Pancreas (tissue), 10 donors: ENCODE data around the gene ANAPC7. TPM values are rescaled to one million over a fixed set of nuclear protein-coding genes. Genes with fewer than 3 reads are reported as not detected.
"Not testable (repeated sequence)": the region's sequence is repeated elsewhere in the genome, so short reads cannot be mapped to it uniquely, and the experiment has no call there.

Source experiments
- ATAC-seq, 4 donors: fragments of 200-7000 bp; cut with Tn5 transposase; one replicate each; pipeline versions ENCODE4 v1.8.0 to v1.9.1; 2020; ENCODE audit warnings: mild to moderate bottlenecking in 4 of 4, moderate library complexity in 4 of 4
- DNase-seq, 6 donors: peaks; one replicate each; pipeline ENCODE4 v3.0.0-alpha.2; 2020
- FAIRE-seq: peaks from 2 replicates; lab custom pipeline; 2012; peaks lifted over from hg19 to GRCh38; lab: Jason Lieb, UNC
- H3K27ac ChIP-seq, 4 donors: fragments of 200-600 bp; sonication (generic); 1 replicate in 3 of 4; 2 replicates in 1 of 4; pipeline versions ENCODE4 v1.5.0 to v1.8.0; 2020
- H3K27me3 ChIP-seq, 4 donors: fragments of 200-600 bp; one replicate each; pipeline ENCODE4 v1.8.0; 2021
- H3K36me3 ChIP-seq, 3 donors: fragments of 200-600 bp; sonication (generic) in 1 of 3; one replicate each; pipeline versions ENCODE4 v1.5.0 to v1.8.0; 2020 to 2021
- H3K4me1 ChIP-seq, 3 donors: fragments of 200-600 bp; one replicate each; pipeline ENCODE4 v1.8.0; 2021
- H3K4me3 ChIP-seq, 4 donors: fragments of 200-600 bp; sonication (generic) in 2 of 4; one replicate each; pipeline versions ENCODE4 v1.5.0 to v1.8.0; 2020 to 2021
- H3K9me3 ChIP-seq, 4 donors: fragments of 200-600 bp; one replicate each; pipeline ENCODE4 v1.8.0; 2021
- CTCF ChIP-seq, 4 donors: fragments of 200-600 bp; sonication (generic) in 3 of 4; IDR thresholded peaks; one replicate each; pipeline versions ENCODE4 v1.5.0 to v1.8.0; 2021; ENCODE audit warnings: antibody characterized with exemption in 4 of 4
- WGBS, 2 donors: extraction: QIAGEN DNeasy Blood & Tissue Kit; methylation state at CpG; one replicate each; pipeline ENCODE4 v1.1.7; 2013; 5-methylcytosine and 5-hydroxymethylcytosine counted together
- intact Hi-C, 3 donors: fragments of 100-400 bp; cut with DNase I; formaldehyde crosslinking; loops; one replicate each; pipeline versions ENCODE4 v1.11.1 to v1.14.2; 2022
- polyA plus RNA-seq, 2 donors: library from polyadenylated mRNA; stranded (reverse); fragments of 200-250 nt; gene quantifications; one replicate each; pipeline ENCODE4 v1.2.3, GENCODE V29; 2013
- total RNA-seq, 6 donors: library from RNA; stranded (reverse); fragmentation: NEBNext Ultra II Directional in 4 of 6; extraction: Animal tissue kit (Norgen Biotek cat#: 25700) in 4 of 6; gene quantifications; one replicate each; pipeline versions ENCODE4 v1.2.1 to v1.2.4, GENCODE V29; 2021 to 2023
- donor health status: healthy with polysubstance abuse.
- donor health status: DM: no; HTN: no; CAD: no; lungs with moderate emphysema.
- donor health status: DM: no; HTN: no; CAD: no.
- donor health status: control.
- donor health status: control.
- donor health status: Bipolar disorder and iron deficiency.
- donor health status: DM: yes; HTN: yes; CAD: no.
- donor health status: DM: no; HTN: no; CAD: no.
- donor health status: DM: no; HTN: no; CAD: no.
- donor health status: DM: yes; HTN: yes; CAD: no.

Gene ANAPC7
- total and polyA plus RNA-seq, 8 donors = 9.7 to 35.1 (median 16.4) TPM

DNA sequence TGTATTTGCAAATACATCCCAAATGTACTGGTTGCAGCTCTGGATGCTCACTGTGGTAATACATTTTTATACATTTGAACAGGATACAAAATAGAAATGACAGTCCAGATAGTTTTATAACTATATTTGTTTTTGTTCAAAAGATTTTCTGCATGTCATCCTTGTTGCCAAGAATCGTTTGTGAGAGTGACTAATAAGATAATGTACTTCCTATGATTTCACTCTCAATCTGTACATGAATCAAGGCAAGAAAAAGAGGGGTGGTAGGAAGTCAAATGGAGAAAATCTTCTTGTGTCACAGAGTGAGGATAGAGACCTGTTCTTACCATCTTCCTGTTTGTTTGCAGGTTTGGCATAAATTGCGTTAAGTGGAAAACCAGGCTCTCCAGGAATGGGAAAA lies 32.7 kb upstream of the ANAPC7 start:
- no peak overlapping the region for H3K4me3 ChIP-seq
- no peak for DNase-seq
- H3K27me3 ChIP-seq = no peaks in the 10 kb centered on the region
- no peak for ATAC-seq
- no peak for TF ChIP-seq CTCF (IDR thresholded peaks at IDR 0.05)
- H3K4me1 ChIP-seq = no peaks in the 10 kb centered on the region
- WGBS, 2 donors = 57 to 58% methylated on average over 2 of the region's 2 CpGs
- intact Hi-C loops = no loop called here
- no peak overlapping the region for H3K27ac ChIP-seq
- FAIRE-seq = no peak
- peaks cover 3 to 39% (median 12%) of the 10 kb centered on the region in 3 donors for H3K36me3 ChIP-seq
- no peaks in the 10 kb centered on the region for H3K9me3 ChIP-seq

DNA sequence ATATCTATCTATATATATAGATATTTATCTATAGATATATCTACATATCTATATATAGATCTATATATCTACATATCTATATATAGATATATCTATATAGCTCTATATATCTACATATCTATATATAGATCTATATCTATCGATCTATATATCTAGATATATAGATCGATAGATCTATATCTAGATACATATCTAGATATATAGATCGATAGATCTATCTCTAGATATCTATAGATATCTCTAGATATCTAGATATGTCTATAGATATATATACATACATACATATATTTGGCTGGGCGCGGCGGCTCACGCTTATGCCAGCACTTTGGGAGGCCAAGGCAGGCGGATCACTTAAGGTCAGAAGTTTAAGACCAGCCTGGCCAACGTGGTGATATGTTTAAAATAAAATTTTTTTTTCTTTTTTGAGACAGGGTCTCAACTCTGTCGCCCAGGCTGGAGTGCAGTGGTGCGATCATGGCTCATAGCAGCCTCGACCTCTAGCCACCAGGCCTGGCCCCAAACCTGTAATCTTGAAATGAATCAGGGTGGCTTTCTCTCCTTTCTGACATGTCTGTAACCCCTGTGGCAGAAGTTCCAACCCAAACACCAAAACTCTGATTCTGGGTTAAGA lies 28.6 kb upstream of the ANAPC7 start:
- TF ChIP-seq CTCF (IDR thresholded peaks at IDR 0.05) = no peak
- peaks cover 0 to 27% (median 5%) of the 10 kb centered on the region in 3 donors for H3K36me3 ChIP-seq
- no peaks in the 10 kb centered on the region for H3K27me3 ChIP-seq
- WGBS, 2 donors = 76% methylated on average over 12 of the region's 12 CpGs
- peak; percentile 96 for FAIRE-seq
- intact Hi-C loops = no loop called here
- H3K27ac ChIP-seq = peak overlapping the region in 2 of 4 donors; percentile 27 to 33
- H3K4me1 ChIP-seq = no peaks in the 10 kb centered on the region
- H3K4me3 ChIP-seq = peak overlapping the region in 3 of 4 donors; percentile 14 to 51 (median 44)
- no peak for DNase-seq
- H3K9me3 ChIP-seq = no peaks in the 10 kb centered on the region
- ATAC-seq = peak in 1 of 4 donors; percentile 17

DNA sequence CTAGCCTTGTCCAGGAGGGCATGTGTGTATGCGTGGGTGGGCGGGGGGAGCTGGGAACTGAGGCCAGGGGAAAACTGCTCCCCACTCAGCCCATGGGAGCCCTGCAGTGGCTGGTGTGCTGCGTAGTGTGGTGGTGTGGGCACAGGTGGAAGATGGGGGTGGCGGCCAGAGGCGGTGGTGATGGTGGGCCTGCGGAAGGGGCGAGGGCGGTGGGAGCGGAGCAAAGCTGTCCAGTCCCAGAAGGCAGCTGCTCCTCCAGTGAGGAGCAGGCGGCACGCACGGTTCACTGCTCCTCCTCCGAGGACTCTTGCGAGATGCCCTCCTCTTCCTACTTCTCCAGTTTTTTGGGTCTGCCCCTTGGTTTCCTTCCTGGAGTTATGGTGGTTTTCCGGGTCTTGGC lies 26.2 kb upstream of the ANAPC7 start:
- not testable (repeated sequence) for H3K27ac ChIP-seq, FAIRE-seq, H3K27me3 ChIP-seq, ATAC-seq, H3K9me3 ChIP-seq, H3K36me3 ChIP-seq, H3K4me1 ChIP-seq, H3K4me3 ChIP-seq
- WGBS, 2 donors = 87 to 91% methylated on average over 15 of the region's 15 CpGs
- peak in 1 of 6 donors; percentile 61 for DNase-seq
- intact Hi-C loops = loop anchor here (10.0 kb wide), 2 partner anchors 325 to 335 kb away; no protein-coding TSS in a partner anchor

DNA sequence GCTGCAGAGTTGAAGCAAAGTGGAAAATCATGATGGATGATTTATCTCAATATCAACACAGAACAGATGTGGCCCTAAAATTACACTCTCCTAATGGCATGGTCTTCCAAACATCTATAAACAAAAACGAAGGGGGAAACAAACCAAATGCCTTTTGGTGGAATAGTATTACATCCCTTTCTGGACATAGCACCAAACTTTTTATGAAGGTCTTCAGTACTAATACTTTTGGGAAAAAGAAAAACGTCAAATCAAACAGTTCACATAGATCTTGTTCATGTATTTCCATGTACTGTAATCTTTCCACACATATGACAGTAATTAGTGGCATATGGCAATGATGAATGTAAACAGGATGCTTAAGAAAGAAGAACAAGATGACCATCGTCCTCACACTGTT lies 22.9 kb upstream of the ANAPC7 start:
- DNase-seq (no peak), ATAC-seq (no peak)
- 33 to 37% methylated on average over 3 of the region's 3 CpGs for WGBS, 2 donors

GRCh38 chr12:110424237-110424636 lies 20.7 kb upstream of the ANAPC7 start:
- H3K4me3 ChIP-seq = no peak overlapping the region
- TF ChIP-seq CTCF (IDR thresholded peaks at IDR 0.05) = no peak
- no peak for ATAC-seq
- no peaks in the 10 kb centered on the region for H3K9me3 ChIP-seq
- no peaks in the 10 kb centered on the region for H3K4me1 ChIP-seq
- no peaks in the 10 kb centered on the region for H3K36me3 ChIP-seq
- no peaks in the 10 kb centered on the region for H3K27me3 ChIP-seq
- 43 to 61% methylated on average over 3 of the region's 3 CpGs for WGBS, 2 donors
- intact Hi-C loops = loop anchor here (10.0 kb wide), 2 partner anchors 319 to 329 kb away; no protein-coding TSS in a partner anchor
- no peak for FAIRE-seq
- DNase-seq = no peak
- H3K27ac ChIP-seq = no peak overlapping the region

More for the DNA sequence above, 22.9 kb upstream of the ANAPC7 start:
- H3K9me3 ChIP-seq = no peaks in the 10 kb centered on the region
- intact Hi-C loops = loop anchor here (10.0 kb wide), 2 partner anchors 322 to 332 kb away; no protein-coding TSS in a partner anchor
- no peak for TF ChIP-seq CTCF (IDR thresholded peaks at IDR 0.05)
- no peak for FAIRE-seq
- no peaks in the 10 kb centered on the region for H3K36me3 ChIP-seq
- H3K27me3 ChIP-seq = no peaks in the 10 kb centered on the region
- no peak overlapping the region for H3K27ac ChIP-seq
- no peaks in the 10 kb centered on the region for H3K4me1 ChIP-seq
- no peak overlapping the region for H3K4me3 ChIP-seq
